Stimulated activated naive B cell treated with anti-CD40 and anti-IgM and Interleukin-4, amounts not matched to agents 10 μg/mL and 1 μg/mL and 100 μg/mL, for 72 hours (primary cell): ENCODE results near the gene APRT.
"Not testable (repeated sequence)": the region's sequence is repeated elsewhere in the genome, so short reads cannot be mapped to it uniquely, and the experiment has no call there.

Source experiments
- ATAC-seq, 2 donors: fragments of 150-1000 bp; cut with Tn5 transposase; replicated peaks; 2 replicates each; pipeline ENCODE4 v1.10.0; 2021; ENCODE audit warnings: moderate library complexity in 1 of 2
- DNase-seq: peaks from one replicate; pipeline ENCODE4 v3.0.0; 2021
- H3K27ac Mint-ChIP-seq: one replicate; pipeline ENCODE4 v1.8.0; 2022; ENCODE audit warnings: mild to moderate bottlenecking, mixed read lengths
- H3K27me3 Mint-ChIP-seq, 2 donors: one replicate each; pipeline ENCODE4 v1.8.0; 2022; ENCODE audit warnings: mixed read lengths in 2 of 2
- H3K36me3 Mint-ChIP-seq, 2 donors: one replicate each; pipeline ENCODE4 v1.8.0; 2022; ENCODE audit warnings: mixed read lengths in 2 of 2, mild to moderate bottlenecking in 1 of 2
- H3K4me1 Mint-ChIP-seq, 2 donors: one replicate each; pipeline ENCODE4 v1.8.0; 2022; ENCODE audit warnings: mixed read lengths in 2 of 2, mild to moderate bottlenecking in 1 of 2
- H3K4me3 Mint-ChIP-seq, 2 donors: one replicate each; pipeline ENCODE4 v1.8.0; 2022; ENCODE audit warnings: mild to moderate bottlenecking in 2 of 2, mixed read lengths in 2 of 2, moderate library complexity in 1 of 2
- H3K9me3 Mint-ChIP-seq, 2 donors: one replicate each; pipeline ENCODE4 v1.8.0; 2022; ENCODE audit warnings: mixed read lengths in 2 of 2, mild to moderate bottlenecking in 1 of 2

APRT gene

DNA sequence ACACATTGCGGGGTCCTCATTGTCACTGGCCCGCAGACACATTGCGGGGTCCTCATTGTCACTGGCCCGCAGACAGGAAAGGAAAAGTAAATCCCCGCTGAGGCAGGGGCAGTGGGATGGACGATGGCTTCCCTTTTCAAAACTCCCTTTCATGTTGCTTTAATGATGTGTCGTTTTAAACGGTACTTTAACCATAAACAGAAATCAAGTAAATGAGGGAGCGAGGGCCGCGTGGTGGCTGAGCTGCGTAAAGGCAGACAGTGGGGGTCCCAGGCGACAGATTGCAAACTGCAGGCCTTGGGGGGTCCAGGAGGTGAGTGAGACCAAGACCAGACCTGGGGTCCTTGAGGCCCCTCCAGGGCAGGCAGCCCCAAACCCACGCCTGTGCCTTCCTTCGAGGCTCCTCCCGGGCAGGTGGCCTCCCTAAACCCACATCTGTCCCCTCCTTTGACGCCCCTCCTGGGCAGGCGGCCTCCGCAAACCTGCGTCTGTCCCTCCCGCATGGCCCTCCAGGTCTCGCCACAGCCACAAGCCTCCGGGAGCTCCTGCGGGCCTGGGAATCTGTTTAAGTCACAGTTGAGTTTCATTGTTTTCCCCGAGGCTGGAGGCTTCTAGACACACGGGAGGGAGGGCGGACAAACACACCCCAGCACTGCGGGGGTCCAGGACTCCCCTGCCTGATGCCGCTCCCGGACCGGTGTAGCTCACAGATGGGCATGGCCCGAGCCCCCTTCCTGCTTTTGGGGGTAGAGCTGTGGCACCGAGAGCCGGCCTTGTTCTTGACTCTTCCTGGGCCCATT lies 34.1 kb downstream of the APRT start:
- peaks cover 49 to 58% of the 10 kb centered on the region in 2 donors for H3K4me1 Mint-ChIP-seq
- peaks cover 10 to 20% of the 10 kb centered on the region in 2 donors for H3K36me3 Mint-ChIP-seq
- H3K4me3 Mint-ChIP-seq, result peak overlapping the region in 1 of 2 donors; percentile 25
- no peaks in the 10 kb centered on the region for H3K9me3 Mint-ChIP-seq
- no peak for DNase-seq
- no peaks in the 10 kb centered on the region for H3K27me3 Mint-ChIP-seq
- ATAC-seq, result no peak
- H3K27ac Mint-ChIP-seq, result peak overlapping the region; percentile 37

- Mint-ChIP-seq H3K36me3 (peaks cover 10 to 20% of the 10 kb centered on the region in 2 donors), H3K4me3 (no peak overlapping the region), H3K27ac (no peak overlapping the region), H3K9me3 (no peaks in the 10 kb centered on the region), H3K27me3 (no peaks in the 10 kb centered on the region), H3K4me1 (peaks cover 39 to 48% of the 10 kb centered on the region in 2 donors)
- ATAC-seq (no peak), DNase-seq (no peak)
Observed at GRCh38 chr16:88775825-88776224, 35.9 kb downstream of the APRT start.

DNA sequence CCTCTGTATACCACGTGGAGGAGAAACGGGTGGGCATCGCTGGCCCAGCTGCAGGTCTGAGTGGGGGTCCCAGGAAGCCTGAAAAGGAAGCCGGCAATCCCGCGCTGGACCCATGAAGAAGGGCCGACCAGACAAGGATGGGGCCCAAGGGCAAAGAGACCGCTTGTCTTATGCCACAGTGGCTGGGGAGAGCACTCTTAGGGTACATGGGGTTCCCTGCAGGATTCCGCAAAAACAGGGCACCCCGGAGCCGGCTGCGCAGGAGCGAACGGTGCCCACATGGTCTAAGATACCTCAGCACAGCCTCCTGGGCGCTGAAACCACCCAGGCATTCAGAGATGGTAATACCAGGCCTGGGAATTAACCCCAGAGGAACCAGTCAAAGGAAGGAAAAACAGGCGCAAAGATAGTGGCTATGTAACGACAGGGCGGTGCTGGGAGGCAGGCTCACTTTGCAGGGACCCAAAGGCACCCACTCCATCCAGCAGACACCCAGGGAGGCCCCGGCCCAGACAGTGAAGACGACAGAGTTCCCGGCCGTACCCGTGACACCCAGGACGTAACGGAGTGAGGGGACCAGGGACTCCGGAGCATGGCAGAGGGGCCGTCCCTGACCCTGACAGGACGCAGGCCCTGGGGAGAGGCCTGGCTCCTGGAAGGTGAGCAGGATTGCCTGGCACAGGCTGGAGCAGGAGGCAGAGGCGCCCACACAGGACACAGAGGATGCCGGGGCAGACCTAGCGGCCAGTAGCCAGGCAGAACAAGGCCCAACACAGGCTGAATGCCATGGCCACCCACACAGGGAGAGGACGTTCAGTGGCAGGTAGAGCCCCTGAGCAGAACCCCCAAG lies 37.0 kb downstream of the APRT start:
- peaks cover 10 to 20% of the 10 kb centered on the region in 2 donors for H3K36me3 Mint-ChIP-seq
- DNase-seq, result no peak
- H3K9me3 Mint-ChIP-seq, result no peaks in the 10 kb centered on the region
- H3K27ac Mint-ChIP-seq, result peak overlapping the region; percentile 56
- peaks cover 41 to 48% of the 10 kb centered on the region in 2 donors for H3K4me1 Mint-ChIP-seq
- no peak overlapping the region for H3K4me3 Mint-ChIP-seq
- no peaks in the 10 kb centered on the region for H3K27me3 Mint-ChIP-seq
- ATAC-seq, result no peak

GRCh38 chr16:88773812-88774291 lies 37.9 kb downstream of the APRT start:
- Mint-ChIP-seq H3K27me3 (no peaks in the 10 kb centered on the region), H3K4me3 (no peak overlapping the region), H3K27ac (peak overlapping the region; percentile 73), H3K9me3 (no peaks in the 10 kb centered on the region), H3K36me3 (peaks cover 13 to 24% of the 10 kb centered on the region in 2 donors), H3K4me1 (peaks cover 43 to 49% of the 10 kb centered on the region in 2 donors)
- DNase-seq, result no peak
- no peak for ATAC-seq

DNA sequence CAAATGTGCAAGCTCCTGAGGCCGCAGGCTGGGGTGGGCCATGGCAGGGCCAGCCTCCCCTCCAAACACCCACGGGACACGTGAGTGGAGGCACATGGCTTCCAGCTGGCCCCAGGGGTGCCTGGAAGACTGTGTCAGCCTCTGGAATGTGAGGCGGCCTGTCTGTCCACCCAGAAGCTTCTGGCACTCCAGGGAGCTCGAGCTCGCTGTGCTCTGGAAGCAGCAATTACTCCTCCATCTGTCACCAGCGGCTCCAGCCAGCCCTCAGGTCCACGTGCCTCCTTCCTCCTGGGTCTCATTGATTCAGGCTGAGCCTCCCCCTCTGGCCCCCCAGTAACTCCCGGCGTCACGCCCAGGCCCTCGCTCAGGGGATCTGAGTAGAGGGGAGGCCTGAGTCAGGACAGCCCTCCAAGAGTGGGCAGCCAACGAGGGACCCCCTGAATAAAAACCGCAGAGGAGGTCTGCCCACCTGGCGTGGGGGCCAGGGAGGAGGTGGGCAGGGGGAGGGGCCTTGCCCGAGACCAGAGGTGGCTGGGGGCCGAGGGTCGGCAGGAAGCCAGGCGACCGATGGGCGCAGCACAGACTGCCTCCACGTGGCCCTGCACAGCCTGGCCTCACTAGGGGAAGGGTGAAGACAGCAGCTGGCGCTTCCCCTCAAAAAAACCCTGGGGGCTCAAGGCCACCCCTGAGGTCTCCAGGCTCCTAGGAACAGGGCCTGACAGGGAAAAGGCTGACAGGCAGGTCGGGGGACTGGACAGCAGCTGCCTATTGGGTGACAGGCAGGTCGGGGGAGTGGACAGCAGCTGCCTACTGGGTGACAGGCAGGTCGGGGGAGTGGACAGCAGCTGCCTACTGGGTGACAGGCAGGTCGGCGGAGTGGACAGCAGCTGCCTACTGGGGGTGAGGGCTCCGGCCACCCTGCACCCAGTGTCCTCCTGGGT lies 38.6 kb downstream of the APRT start:
- no peak for DNase-seq
- ATAC-seq, result no peak
- Mint-ChIP-seq H3K27me3 (no peaks in the 10 kb centered on the region), H3K4me1 (peaks cover 39 to 42% of the 10 kb centered on the region in 2 donors), H3K27ac (peak overlapping the region; percentile 25), H3K4me3 (peak overlapping the region in 1 of 2 donors; percentile 39), H3K9me3 (no peaks in the 10 kb centered on the region), H3K36me3 (peaks cover 12 to 24% of the 10 kb centered on the region in 2 donors)

- Mint-ChIP-seq H3K4me1 (peaks cover 41 to 48% of the 10 kb centered on the region in 2 donors), H3K27ac (peak overlapping the region; percentile 25), H3K36me3 (peaks cover 7 to 20% of the 10 kb centered on the region in 2 donors)
- H3K9me3 Mint-ChIP-seq, H3K4me3 Mint-ChIP-seq, H3K27me3 Mint-ChIP-seq, ATAC-seq, DNase-seq: not testable (repeated sequence)
Observed at GRCh38 chr16:88771781-88772180, 39.9 kb downstream of the APRT start.

GRCh38 chr16:88771294-88771772 lies 40.4 kb downstream of the APRT start:
- no peak for DNase-seq
- Mint-ChIP-seq H3K9me3 (no peaks in the 10 kb centered on the region), H3K4me3 (peak overlapping the region; percentile 31 to 69), H3K27me3 (no peaks in the 10 kb centered on the region), H3K27ac (peak overlapping the region; percentile 75), H3K4me1 (peaks cover 41 to 51% of the 10 kb centered on the region in 2 donors), H3K36me3 (peaks cover 6 to 16% of the 10 kb centered on the region in 2 donors)
- no peak for ATAC-seq

DNA sequence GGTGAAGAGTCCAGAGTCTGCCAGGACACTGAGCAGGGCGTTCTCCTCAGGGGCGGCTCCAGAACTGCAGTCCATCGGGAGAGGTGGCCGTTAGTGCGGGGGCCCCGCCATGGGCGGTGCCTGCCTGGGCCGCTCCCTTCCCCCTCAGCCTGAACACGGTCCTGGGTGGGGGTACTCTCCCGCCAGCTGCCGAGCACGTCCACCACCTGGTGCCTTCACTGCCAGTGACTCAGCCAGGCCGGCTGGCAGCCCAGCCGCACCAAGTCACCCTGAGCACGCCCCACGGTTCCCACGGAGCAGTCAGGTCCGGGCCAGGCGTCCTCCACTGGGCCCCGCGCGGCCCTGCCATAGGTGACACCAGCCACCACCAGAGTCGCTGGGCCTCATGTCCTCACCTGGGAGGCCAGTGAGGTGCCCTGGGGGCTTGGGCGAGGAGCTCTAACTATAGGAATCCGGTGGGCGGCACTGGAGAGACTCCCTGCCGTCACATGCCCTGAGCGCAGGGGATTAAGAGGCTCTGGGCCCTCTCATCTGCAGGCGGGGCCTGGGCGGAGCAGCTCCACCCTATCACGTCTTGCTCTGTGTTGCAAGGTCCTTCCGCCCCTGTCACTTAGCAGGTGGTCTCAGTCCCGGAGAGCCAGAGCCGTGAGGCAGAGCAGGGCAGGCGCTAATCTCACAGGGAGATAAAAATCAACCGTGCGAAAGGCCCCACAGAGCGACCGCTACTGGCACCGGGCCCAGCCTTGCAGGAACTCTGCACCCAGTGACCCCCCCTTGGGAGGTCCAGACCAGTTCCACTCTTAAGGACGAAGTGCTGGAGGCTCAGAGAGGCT lies 41.1 kb downstream of the APRT start:
- Mint-ChIP-seq H3K27me3 (no peaks in the 10 kb centered on the region), H3K4me1 (peaks cover 46 to 51% of the 10 kb centered on the region in 2 donors), H3K27ac (peak overlapping the region; percentile 75), H3K4me3 (peak overlapping the region; percentile 69 to 75), H3K9me3 (no peaks in the 10 kb centered on the region), H3K36me3 (peaks cover 6 to 13% of the 10 kb centered on the region in 2 donors)
- DNase-seq (peak; percentile 38), ATAC-seq (peak; percentile 70 to 74)

DNA sequence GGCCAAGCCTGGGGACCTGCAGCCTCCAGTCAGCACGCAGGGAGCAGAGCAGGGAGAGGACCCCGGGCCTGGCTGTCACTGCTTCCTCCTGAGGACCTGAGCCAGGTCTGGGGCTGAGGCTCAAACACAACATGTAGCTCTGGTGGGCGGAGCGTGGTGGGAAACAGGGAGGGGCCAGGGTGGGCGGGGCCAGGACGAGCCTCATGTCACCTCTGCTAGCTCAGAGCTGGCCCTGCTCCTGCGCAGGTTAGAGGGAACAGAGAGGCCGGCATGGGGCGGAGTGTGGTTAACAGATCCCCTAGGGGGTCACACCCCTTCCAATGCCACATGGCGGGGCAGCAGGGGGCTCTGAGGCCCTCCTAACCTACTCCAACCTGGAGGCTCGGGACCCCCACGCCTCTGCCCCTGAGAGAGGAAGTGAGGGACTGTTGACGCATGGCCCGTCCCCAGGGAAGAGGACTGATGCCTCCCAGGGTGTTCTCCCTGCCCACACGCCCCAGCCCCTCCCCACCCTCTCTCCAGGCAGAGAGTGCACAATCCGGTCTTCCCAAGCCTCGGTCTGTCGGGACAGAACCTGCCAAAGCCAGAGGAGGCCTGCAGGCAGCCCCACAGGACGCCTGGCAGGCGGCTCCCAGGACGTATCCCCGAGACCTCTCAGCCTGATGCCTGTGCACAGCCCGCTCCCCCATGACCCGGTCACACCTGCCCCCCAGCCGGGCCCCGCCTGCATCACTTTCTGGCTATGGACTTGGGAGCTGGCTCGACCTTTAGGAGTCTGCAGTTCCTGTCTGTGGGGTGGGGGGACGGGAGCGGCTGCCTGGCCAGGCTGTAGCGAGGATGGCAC lies 41.9 kb downstream of the APRT start:
- Mint-ChIP-seq H3K36me3 (peaks cover 4 to 12% of the 10 kb centered on the region in 2 donors), H3K9me3 (no peaks in the 10 kb centered on the region), H3K4me3 (peak overlapping the region; percentile 47 to 75), H3K27ac (peak overlapping the region; percentile 90), H3K4me1 (peaks cover 46 to 51% of the 10 kb centered on the region in 2 donors), H3K27me3 (no peaks in the 10 kb centered on the region)
- ATAC-seq (peak; percentile 76 to 79), DNase-seq (peak; percentile 61)

GRCh38 chr16:88768071-88768783 lies 43.5 kb downstream of the APRT start:
- Mint-ChIP-seq H3K4me3 (peak overlapping the region in 1 of 2 donors; percentile 65), H3K9me3 (no peaks in the 10 kb centered on the region), H3K36me3 (peaks cover 5 to 16% of the 10 kb centered on the region in 2 donors), H3K27me3 (no peaks in the 10 kb centered on the region), H3K27ac (peak overlapping the region; percentile 79), H3K4me1 (peaks cover 44 to 51% of the 10 kb centered on the region in 2 donors)
- DNase-seq (no peak), ATAC-seq (no peak)

GRCh38 chr16:88767546-88768070 lies 44.1 kb downstream of the APRT start:
- H3K36me3 Mint-ChIP-seq, result peaks cover 5 to 17% of the 10 kb centered on the region in 2 donors
- peaks cover 40 to 47% of the 10 kb centered on the region in 2 donors for H3K4me1 Mint-ChIP-seq
- H3K9me3 Mint-ChIP-seq, result no peaks in the 10 kb centered on the region
- peak overlapping the region; percentile 82 for H3K27ac Mint-ChIP-seq
- ATAC-seq (no peak), DNase-seq (no peak)
- H3K27me3 Mint-ChIP-seq, result no peaks in the 10 kb centered on the region
- peak overlapping the region; percentile 65 to 69 for H3K4me3 Mint-ChIP-seq
